ENCODE data around the gene ZNF84.

- TF ChIP-seq TAF1 (IDR thresholded peaks at IDR 0.05; ENCODE audit: borderline replicate concordance, insufficient read depth, low read length) (peak; percentile 9; the same call in 1 of the 2 replicates), SIN3A (IDR thresholded peaks at IDR 0.05; ENCODE audit: borderline replicate concordance, insufficient read depth, low read length) (no peak; the same call in 1 of the 2 replicates), POLR2AphosphoS5 (IDR thresholded peaks at IDR 0.05; ENCODE audit: low read depth, low read length) (peak; percentile 30; the same call in 1 of the 2 replicates), FOXP2 (optimal IDR thresholded peaks at IDR 0.05; ENCODE audit: borderline replicate concordance, extremely low read depth, extremely low read length, insufficient read depth) (peak; percentile 40)
- TF ChIP-seq, protein P1, sequence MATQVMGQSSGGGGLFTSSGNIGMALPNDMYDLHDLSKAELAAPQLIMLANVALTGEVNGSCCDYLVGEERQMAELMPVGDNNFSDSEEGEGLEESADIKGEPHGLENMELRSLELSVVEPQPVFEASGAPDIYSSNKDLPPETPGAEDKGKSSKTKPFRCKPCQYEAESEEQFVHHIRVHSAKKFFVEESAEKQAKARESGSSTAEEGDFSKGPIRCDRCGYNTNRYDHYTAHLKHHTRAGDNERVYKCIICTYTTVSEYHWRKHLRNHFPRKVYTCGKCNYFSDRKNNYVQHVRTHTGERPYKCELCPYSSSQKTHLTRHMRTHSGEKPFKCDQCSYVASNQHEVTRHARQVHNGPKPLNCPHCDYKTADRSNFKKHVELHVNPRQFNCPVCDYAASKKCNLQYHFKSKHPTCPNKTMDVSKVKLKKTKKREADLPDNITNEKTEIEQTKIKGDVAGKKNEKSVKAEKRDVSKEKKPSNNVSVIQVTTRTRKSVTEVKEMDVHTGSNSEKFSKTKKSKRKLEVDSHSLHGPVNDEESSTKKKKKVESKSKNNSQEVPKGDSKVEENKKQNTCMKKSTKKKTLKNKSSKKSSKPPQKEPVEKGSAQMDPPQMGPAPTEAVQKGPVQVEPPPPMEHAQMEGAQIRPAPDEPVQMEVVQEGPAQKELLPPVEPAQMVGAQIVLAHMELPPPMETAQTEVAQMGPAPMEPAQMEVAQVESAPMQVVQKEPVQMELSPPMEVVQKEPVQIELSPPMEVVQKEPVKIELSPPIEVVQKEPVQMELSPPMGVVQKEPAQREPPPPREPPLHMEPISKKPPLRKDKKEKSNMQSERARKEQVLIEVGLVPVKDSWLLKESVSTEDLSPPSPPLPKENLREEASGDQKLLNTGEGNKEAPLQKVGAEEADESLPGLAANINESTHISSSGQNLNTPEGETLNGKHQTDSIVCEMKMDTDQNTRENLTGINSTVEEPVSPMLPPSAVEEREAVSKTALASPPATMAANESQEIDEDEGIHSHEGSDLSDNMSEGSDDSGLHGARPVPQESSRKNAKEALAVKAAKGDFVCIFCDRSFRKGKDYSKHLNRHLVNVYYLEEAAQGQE (IDR thresholded peaks at IDR 0.05; ENCODE audit: insufficient read depth in 1 of 2, low read depth in 2 of 2, low read length in 2 of 2): no peak
Measured at GRCh38 chr12:133080368-133081158, 43.3 kb downstream of the ZNF84 start, which contains the start of gene ZNF140.

Measured in PFSK-1 (cell line).